Measurements from ENCODE around the gene SCGB2A2. TPM values are rescaled to one million over a fixed set of nuclear protein-coding genes. Genes with fewer than 3 reads are reported as not detected.

The SCGB2A2 gene
- not detected for total RNA-seq

DNA sequence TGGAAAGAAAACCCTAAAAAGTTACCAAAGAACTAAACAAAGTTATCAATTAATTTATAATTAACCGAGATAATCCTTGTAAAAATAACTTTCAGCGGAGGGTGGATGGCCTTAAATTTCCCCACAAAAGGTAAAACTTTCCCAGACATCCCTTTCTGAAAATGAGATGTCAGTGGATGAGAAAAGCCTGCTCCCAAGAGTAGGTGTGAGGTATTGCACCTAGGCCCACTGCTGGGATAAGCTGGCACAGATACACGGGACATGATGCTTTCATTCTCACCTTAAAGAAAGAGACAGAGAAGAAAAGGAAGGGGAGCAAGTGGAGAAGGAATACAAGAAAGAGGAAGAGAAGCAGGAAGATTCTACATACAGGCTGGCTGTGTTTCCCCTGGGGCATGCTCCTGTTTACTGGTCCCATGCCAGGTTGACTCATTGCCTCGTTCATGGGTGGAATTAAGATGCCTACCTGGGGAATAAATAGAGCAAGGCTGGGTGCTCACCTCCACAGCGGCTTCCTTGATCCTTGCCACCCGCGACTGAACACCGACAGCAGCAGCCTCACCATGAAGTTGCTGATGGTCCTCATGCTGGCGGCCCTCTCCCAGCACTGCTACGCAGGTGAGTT lies at the start of gene SCGB2A2:
Gene SCGB2A2, plus strand, starts transcription at position 505 of the 625 bp plus-strand sequence. Its CDS starts 59 bp downstream, at position 564.
- DNase-seq: no peak

DNA sequence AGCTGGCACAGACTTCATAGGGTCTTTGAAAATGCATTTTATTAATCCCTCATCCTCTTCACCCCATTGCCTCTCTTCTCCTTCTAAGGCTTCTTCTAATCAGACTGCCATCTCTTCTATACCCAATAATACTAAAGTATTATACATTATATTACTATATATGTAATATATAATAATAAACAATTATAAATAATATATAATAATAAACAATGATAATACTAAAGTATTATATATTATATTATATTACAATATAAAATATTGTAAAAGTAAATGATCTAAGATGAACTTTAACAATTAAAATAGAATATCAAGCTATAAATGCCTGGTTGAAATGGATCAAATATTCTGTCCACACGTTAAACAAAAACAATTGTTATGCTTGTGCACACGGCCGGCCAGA lies 48.5 kb upstream of the SCGB2A2 start:
- no peak for DNase-seq

DNA sequence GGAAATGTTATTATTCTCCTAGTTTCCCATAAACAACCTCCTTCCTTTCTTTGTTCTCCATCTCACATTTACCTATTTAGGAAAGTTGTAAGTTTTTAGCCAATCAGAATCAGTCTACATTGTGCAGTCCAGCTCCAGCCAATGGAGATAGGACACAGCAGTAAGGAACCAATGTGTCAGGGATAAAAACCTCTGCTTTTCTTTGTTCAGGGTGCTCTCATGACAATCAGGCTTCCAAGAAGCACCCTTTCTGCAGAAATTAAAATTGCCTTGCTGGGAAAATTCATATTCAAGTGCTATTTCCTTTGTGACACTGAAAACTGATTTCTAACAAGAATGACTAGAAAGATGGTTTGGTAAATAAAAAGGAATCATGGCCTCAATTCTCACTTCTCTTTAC lies 46.9 kb upstream of the SCGB2A2 start:
- no peak for DNase-seq

DNA sequence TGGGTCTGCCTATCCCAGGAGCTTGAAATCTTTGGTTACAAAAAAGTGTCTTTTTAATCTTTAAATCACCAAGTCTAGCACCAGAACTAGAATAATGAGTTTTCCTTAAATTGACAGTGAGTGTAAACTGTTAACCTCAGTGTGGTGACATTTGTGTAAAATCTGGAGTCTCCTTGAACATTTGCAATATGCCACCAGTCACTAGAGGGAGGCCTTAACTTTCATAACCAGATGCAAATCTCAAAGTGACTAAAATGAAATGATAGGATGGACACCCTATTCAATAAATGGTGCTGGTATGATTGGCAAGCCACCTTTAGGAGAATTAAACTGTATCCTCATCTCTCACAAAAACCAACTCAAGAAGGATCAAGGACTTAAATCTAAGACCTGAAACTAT lies 36.2 kb upstream of the SCGB2A2 start:
- DNase-seq: no peak

DNA sequence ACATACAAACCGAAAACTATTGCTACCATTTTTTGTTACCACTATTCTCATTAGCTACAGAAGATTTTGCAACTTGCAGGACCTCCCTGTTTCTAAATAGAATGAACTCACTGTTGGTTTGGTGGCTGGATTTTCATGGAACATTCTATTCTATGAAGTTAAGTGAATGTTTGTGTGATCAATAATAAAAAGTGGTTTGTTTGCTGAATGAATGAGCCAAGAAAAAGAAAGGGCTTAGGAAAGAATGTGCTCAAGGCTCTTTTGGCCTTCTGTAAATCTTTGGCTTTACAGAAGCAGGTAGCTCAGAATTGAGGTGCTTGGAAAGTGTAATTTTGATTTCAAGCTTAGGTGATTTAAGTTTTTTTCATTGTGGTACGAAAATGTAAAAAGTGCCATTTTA lies 33.8 kb upstream of the SCGB2A2 start:
- no peak for DNase-seq

DNA sequence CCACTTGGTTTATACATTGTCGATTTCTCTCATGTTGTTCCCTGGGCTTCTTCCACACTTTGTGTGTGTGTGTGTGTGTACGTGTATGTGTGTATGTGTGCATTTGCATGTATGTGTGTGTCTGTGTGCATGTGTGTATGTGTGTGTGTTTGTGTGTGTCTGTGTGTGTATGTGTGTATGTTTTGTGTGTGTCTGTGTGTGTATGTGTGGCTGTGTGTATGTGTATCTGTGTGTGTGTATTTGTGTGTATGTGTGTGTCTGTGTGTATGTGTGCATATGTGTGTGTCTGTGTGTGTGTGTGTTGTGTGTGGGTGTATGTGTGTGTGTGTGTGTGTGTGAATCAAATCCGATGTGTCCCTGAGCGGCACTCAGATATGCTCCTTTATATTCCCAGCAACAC lies 32.5 kb upstream of the SCGB2A2 start:
- no peak for DNase-seq

DNA sequence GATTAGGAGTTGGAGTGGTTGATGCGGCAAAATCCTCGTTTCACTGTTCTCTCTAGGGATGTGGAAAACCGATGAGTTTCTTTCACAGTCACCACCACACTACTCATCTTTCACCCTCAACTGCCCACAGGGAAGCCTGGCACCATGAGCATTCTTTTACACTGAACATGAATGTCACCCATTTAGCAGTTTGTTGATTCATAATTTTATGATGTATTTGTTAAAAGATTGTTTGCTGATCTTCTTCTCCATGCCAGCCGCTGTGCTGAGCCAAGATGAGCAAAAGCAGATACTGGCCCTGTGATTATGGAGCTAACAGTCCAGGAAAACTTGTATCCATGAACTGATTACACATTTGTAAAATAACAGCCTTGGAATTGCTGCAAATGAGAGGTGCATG lies 31.8 kb upstream of the SCGB2A2 start:
- DNase-seq: no peak

DNA sequence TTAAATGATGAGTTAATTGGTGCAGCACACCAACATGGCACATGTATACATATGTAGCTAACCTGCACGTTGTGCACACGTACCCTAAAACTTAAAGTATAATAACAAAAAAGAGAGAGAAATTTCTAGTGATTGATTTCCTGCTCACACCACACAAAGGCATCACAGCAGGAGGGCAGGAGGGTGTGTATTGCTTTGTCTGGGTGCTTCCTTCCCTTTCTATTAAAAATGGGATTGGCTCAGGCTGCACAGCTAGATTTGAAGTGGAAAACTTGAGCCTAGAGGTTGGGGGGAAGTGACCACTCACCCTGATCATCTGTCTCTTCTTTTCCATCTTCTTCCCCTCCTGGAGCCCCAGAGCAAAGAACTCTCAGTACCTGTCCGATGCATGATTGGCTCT lies 28.9 kb upstream of the SCGB2A2 start:
- no peak for DNase-seq

DNA sequence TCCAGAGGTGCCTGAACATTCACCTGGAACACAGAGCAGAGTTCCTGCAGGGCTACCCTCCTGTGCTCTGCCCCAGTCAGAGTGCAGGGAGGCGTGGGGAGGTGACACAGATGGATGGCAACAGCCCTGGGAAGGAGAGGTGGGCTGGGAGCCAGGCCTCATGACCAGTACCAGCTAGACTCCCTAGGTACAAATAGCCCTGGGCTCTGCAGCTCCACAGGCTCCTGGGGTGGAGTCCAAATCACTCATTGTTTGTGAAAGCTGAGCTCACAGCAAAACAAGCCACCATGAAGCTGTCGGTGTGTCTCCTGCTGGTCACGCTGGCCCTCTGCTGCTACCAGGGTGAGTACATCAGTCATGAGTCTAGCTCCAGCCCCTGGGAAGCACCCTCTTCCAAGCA lies 27.9 kb upstream of the SCGB2A2 start, which contains the start of gene SCGB1D2:
Gene SCGB1D2, plus strand, starts transcription at position 219 of the 400 bp plus-strand sequence. Its CDS starts 69 bp downstream, at position 288.
- no peak for DNase-seq

DNA sequence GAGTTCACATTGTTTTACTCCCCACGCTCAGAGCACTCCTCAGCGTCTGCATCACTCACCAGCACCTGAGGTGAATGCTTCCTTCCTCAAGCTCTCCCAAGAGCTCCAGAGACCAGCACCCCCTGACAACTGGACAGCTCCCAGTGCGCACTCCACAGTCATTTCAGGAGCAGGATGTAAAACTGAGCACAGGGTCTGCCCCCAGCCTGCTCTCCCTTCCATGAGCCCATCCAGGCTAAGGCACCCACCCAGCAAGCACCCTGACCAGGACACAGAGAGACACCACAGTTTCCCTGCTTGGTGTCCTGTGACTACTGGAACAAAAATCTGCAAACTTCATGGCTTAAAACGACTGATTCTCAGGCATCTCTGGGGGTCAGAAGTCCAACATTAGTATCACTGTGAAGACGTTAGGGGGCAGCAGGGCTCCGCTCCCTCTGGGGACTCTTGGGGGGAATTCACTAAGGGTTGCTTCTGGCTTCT lies 24.6 kb upstream of the SCGB2A2 start:
- DNase-seq: no peak

DNA sequence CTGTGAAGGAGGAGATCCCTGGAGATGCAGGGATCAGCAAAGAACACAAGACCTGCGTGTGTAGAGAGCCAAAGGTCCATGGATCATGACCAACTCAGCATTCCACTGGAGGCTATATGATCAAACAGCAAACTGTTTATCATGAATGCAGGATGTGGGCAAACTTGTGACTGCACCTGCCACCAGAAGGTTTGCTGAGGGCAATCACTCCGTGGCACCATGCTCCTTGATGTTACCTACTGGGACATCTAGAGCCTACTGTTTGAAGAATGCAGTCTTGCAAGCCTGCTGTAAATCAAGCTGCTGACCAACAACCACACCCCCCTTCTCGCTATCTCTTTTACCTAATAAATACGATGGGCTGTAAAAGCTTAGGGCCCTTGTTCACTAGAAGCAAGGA lies 18.3 kb upstream of the SCGB2A2 start:
- DNase-seq: no peak

DNA sequence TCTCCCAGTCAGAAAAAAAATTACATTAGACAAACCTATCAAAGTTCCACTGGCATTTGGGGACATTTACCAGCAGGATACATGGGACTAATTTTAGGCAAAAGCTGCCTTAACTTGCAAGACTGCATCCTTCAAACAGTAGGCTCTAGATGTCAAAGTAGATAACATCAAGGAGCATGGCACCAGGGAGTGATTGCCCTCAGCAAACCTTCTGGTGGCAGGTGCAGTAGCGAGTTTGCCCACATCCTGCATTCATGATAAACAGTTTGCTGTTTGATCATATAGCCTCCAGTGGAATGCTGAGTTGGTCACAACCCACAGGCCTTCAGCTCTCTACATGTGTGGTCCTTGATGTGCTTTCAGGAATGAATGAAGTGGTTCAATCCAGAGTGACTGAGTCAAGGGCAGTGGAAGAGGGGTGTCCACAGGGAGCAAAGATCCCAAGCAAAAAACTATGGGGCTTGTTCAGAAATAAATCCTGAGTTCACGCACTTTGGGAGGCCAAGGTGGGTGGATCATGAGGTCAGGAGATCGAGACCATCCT lies 15.9 kb upstream of the SCGB2A2 start:
- DNase-seq: no peak

DNA sequence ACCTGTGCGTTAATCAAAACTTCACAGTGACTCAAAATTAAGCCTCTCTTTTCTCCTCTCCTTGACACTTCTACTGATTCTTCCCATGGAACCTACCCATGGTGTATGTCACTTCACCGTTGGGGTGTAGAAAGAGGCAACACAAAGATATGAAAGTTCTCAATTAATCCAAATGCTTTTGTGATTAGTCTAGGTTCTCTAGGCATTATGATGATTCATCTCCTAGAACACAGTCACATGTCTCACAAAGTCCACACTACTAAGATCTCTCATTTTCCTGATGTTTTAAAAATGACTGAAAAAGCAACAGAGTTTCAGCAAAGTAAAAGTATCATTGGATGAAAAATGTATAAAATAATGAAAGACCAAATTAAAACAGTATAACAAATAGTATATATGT lies 13.7 kb upstream of the SCGB2A2 start:
- no peak for DNase-seq

DNA sequence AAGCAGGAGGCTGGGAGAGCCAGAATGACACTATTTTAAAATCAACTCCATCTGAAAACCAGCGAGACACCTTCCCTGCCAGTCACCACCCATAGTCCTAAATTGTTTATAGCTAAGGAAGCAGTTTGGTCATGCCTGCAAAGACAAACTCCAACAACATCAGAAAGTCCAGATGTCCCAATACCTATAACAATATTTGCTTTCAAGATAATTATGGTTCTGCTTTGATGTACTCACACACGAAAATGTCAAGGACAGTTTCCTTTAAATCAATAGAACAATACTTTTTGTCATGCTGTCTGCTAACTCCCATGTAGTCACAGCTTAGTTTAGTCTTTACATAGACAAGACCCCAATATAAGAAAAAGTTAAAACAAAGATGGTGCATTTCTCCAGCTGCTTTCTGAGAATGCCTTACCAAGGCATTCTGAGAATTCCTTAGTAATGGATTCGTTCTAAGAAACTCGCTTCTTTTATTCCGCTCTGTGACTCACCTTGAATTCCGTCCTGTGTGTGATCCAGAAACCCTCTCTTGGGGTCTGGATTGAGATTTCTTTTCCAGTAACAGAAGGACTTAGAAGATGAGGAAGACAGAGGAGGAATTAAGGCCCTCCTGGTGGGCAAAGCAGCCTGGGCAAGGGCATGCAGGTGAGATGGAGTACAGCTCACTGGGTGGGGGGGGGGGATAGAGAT lies 9.6 kb upstream of the SCGB2A2 start:
- DNase-seq: no peak

DNA sequence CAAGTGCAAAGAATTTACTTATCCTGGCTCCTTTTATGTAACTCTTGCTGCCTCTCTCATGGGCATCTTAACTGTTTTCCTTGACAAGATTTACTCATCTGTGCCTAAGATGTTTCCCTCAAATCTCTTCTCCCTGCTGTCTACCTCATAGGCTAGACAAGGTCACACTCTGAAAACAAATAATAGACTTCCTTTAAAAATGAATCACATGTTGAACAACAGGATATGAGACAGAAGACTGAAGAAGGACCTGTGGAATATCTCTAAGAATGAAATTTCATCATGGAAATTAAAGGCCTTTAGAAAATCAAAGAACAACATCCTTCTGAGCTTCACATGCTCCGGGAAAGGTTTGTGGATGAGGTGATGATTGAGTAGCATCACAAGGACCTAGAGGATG lies 6.0 kb upstream of the SCGB2A2 start:
- no peak for DNase-seq

DNA sequence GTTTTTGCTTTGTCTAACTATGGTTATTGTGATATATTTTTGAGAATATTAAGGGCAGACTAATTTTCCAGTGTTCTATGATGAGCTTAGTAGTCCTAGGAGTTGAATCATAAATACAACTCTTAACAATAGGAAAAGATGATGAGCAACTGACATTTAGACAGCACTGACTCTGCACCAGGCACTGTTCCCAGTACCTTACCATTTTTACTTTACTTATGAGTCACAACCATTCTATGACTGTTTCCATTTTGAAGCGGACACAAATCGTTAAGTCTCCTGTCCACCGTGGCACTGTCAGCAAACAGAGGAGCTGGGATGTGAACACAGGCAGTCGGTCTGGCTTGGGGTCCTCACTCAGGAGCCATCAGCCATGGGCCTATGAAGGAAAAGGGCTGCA lies 3.4 kb upstream of the SCGB2A2 start:
- no peak for DNase-seq

DNA sequence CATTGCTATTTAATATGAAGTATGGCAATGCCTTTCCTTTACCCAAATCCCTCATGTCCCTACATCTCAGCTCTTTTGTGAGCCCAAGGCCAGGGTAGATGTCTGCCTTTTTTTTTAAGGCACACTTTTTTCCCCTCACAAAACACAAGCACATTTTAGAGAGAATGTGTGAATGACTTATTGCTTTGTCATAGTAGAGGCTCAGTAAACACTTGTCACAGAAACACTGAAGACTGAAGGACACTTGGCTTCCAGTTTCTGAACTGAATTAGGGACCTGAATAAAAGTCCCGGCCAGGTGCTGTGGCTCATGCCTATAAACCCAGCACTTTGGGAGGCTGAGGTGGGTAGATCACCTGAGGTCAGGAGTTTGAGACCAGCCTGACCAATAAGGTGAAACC lies 2.9 kb upstream of the SCGB2A2 start:
- DNase-seq: no peak

DNA sequence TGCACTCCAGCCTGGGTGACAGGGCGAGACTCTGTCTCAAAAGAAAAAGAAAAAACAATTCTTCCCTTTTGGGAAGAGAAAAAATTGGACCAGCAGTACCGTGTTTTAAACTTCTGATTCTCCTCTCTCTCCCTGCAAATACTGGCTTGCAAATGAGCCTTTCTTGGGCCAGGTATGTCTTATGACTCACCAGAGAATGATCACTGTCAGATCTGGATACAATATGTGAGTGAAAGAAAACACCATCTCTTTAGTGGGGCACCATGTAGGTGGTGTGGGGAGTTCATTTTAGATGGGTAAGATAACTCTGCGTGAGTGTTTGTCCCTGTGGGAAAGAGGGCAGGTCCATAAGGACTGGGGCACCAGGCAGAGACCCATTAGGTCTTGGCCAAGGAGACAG lies 2.4 kb upstream of the SCGB2A2 start:
- no peak for DNase-seq

DNA sequence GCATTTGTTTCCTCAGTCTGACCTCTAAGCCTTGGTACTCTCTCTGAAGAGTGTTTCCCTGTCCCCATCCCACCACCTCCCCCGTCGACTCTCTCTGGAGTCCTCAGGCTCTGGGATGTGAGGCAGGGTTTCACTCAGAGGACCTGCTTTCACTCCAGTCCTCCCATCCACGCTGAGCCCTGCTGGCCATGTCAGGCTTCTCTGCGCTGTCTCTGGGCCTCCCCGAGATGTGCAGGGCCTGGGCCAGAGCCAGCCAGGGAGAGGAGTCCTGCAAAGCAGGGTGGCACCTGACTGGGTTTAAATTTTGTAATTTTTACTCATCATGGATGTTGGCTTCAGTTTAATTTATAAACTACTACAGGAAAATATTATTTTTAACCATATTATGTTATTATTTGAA lies 3.3 kb downstream of the SCGB2A2 start:
- DNase-seq: no peak

DNA sequence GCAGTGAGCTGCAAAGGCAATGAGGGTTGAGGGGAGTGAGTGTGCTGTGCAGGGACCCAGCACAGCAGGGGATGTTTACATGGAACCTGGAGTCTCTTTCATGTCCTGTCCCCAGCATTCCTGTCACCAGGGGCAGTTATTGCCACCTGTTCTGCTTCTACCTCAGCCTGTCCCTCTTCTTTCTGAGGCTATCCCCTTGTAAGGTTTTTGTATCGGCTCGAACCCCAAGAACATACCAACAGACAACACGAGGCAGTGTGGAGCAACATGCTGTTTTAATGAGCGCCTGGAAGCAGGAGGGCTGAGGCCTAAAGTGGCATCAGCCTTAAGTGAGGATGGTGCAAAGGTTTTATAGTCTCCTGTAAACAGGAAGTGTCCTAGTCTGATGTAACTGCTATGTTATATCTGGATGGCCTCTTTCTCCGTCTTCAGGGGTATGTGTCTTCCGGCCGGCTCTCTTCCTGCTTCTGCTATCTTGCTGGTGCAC lies 3.9 kb downstream of the SCGB2A2 start:
- no peak for DNase-seq

DNA sequence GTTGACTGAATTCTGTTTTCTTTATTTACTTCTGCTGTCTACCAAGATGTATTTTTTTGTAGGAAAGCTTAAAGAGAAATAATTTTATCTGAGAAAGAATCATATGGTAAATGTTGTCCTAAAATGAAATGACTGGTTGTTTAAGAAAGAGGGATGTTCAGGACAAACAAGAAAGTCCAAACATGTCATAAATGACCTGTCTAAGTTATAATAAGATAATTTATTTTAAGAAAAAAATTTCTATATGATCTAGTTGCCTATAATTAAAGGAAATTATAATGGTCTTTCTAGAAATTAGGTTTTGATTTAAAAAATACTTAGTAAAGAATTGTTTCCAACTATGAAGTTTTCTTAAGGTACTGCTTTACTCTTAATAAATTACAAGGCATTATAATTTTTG lies 10.5 kb downstream of the SCGB2A2 start:
- no peak for DNase-seq

DNA sequence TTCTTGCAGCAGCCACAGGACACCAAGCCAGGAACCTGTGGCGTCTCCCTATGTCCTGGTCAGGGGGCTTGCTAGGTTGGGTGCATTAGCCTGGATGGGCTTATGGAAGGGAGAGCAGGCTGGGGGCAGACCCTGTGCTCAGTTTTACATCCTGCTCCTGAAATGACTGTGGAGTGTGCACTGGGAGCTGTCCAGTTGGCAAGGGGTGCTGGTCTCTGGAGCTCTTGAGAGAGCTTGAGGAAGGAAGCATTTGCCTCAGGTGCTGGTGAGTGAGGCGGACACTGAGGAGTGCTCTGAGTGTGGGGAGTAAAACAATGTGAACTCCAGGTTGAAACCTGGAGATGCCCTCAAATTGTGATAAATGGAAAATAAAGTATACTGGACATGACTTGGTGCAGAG lies 25.5 kb downstream of the SCGB2A2 start:
- DNase-seq: no peak

DNA sequence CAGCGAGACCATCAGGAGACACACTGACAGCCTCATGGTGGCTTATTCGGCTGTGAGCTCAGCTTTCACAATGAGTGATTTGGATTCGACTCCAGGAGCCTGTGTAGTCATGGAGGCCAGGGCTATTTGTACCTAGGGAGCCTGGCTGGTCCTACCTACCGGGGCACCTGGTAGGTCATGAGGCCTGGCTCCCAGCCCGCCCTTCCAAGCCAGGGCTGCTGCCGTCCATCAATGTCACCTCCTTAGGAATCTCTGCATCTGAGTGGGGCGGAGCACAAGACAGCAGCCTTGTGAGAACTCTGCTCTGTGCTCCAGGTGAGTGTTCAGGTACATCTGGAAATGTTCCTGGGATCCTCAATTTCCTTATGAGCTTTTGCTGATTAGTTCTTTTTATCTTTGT lies 29.0 kb downstream of the SCGB2A2 start, which contains the start of gene SCGB1D4:
Gene SCGB1D4, minus strand, starts transcription at position 101 of the 400 bp plus-strand sequence. Its CDS starts 65 bp downstream, at position 36.
- DNase-seq: no peak

DNA sequence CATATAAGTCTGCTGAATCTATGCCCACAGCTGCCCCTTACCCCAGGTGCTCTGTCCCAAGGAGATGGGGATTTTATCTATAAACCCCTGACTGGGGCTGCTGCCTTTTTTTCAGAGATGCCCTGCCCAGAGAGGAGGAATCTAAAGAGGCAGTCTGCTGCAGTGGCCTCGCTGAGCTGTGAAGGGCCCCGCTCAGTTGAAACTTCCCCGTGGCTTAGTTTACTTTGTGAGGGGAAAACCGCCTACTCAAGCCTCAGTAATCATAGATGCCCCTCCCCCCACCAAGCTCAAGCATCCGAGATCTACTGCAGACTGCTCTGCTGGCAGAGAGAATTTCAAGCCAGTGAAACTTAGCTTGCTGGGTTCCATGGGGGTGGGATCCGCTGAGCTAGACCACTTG lies 36.3 kb downstream of the SCGB2A2 start:
- DNase-seq: no peak

Measured in effector CD4-positive, alpha-beta T cell (primary cell).